Activated B cell treated with CpG ODN at 0.5 μM for 24 hours (primary cell): Measurements from ENCODE around the gene C3. TPM values are rescaled to one million over a fixed set of nuclear protein-coding genes. Genes with fewer than 3 reads are reported as not detected.
A peak's percentile ranks its signal among the peaks of the same experiment; 100 is the strongest.
"Not testable (repeated sequence)": the region's sequence is repeated elsewhere in the genome, so short reads cannot be mapped to it uniquely, and the experiment has no call there.

Source experiments
- ATAC-seq: fragments of 200-7000 bp; cut with Tn5 transposase; one replicate; pipeline ENCODE4 v1.10.0; 2021; ENCODE audit warnings: low read depth, mild to moderate bottlenecking, moderate library complexity
- CTCF ChIA-PET: fragments of 350-600 bp; sonication (Branson Sonifier 250); formaldehyde crosslinking; loops from one replicate; lab custom pipeline; 2021; ENCODE audit warnings: antibody characterized with exemption; lab: Charles Lee
- POLR2A ChIA-PET: fragments of 350-600 bp; sonication (Branson Sonifier 250); formaldehyde crosslinking; loops from one replicate; lab custom pipeline; 2021; ENCODE audit warnings: antibody characterized with exemption; lab: Charles Lee
- DNase-seq: peaks from one replicate; pipeline ENCODE4 v3.0.0; 2022
- H3K27ac Mint-ChIP-seq: one replicate; pipeline ENCODE4 v1.8.0; 2020; ENCODE audit warnings: mixed read lengths
- H3K27me3 Mint-ChIP-seq: one replicate; pipeline ENCODE4 v1.8.0; 2021; ENCODE audit warnings: mixed read lengths
- H3K36me3 Mint-ChIP-seq: one replicate; pipeline ENCODE4 v1.8.0; 2021; ENCODE audit warnings: low read depth, mixed read lengths
- H3K4me1 Mint-ChIP-seq: one replicate; pipeline ENCODE4 v1.8.0; 2021; ENCODE audit warnings: mixed read lengths
- H3K4me3 Mint-ChIP-seq: one replicate; pipeline ENCODE4 v1.8.0; 2020; ENCODE audit warnings: mild to moderate bottlenecking, mixed read lengths
- H3K9me3 Mint-ChIP-seq: one replicate; pipeline ENCODE4 v1.8.0; 2020; ENCODE audit warnings: mixed read lengths
- CTCF ChIP-seq: fragments of 200-600 bp; IDR thresholded peaks from one replicate; pipeline ENCODE4 v1.8.0; 2022; ENCODE audit warnings: antibody characterized with exemption, mild to moderate bottlenecking
- intact Hi-C: fragments of 100-400 bp; cut with micrococcal nuclease; formaldehyde crosslinking; loops from one replicate; pipeline ENCODE4 v1.15.1; 2024
- total RNA-seq: library from RNA; stranded (reverse); gene quantifications from 2 replicates; pipeline ENCODE4 v1.2.3, GENCODE V29; 2022

Gene C3
- total RNA-seq, 1 donor from 2014 or later, result 0.53 TPM

- peak overlapping the region; percentile 7 for H3K27ac Mint-ChIP-seq
- H3K36me3 Mint-ChIP-seq, result no peaks in the 10 kb centered on the region
- ATAC-seq, result peak; percentile 69
- H3K27me3 Mint-ChIP-seq, result peaks cover 20% of the 10 kb centered on the region
- TF ChIP-seq CTCF, result no peak
- no peaks in the 10 kb centered on the region for H3K9me3 Mint-ChIP-seq
- peaks cover 30% of the 10 kb centered on the region for H3K4me1 Mint-ChIP-seq
- peak; percentile 50 for DNase-seq
- ChIA-PET CTCF (no interaction called here), POLR2A (interaction anchor here (0.6 kb wide), 1 partner anchor 82 kb away, joined by 5 read pairs; no protein-coding TSS in a partner anchor)
- H3K4me3 Mint-ChIP-seq, result no peak overlapping the region
- intact Hi-C loops, result loop anchor here (1.0 to 2.0 kb wide), 3 partner anchors 42 to 188 kb away; no protein-coding TSS in a partner anchor
Observed at GRCh38 chr19:6674868-6675305, 45.6 kb downstream of the C3 start.

- ATAC-seq, H3K36me3 Mint-ChIP-seq, H3K27ac Mint-ChIP-seq, H3K9me3 Mint-ChIP-seq, H3K4me3 Mint-ChIP-seq, CTCF ChIA-PET, DNase-seq: not testable (repeated sequence)
- POLR2A ChIA-PET, result interaction anchor here (0.6 kb wide), 2 partner anchors 82 to 131 kb away, joined by 4 to 5 read pairs; no protein-coding TSS in a partner anchor
- H3K4me1 Mint-ChIP-seq, result peaks cover 35% of the 10 kb centered on the region
- H3K27me3 Mint-ChIP-seq, result peaks cover 20% of the 10 kb centered on the region
- intact Hi-C loops, result loop anchor here (2.0 kb wide), 1 partner anchor 42 kb away; no protein-coding TSS in a partner anchor
Observed at GRCh38 chr19:6674408-6674807, 46.0 kb downstream of the C3 start.

- intact Hi-C loops, result no loop called here
- no peak for TF ChIP-seq CTCF
- ChIA-PET CTCF (interaction anchor here (0.5 kb wide), 1 partner anchor 707 kb away, joined by 3 read pairs; no protein-coding TSS in a partner anchor), POLR2A (interaction anchor here (0.6 kb wide), 1 partner anchor 10 kb away, joined by 3 read pairs; no protein-coding TSS in a partner anchor)
- Mint-ChIP-seq H3K4me3 (no peak overlapping the region), H3K27me3 (peaks cover 18% of the 10 kb centered on the region), H3K9me3 (no peaks in the 10 kb centered on the region), H3K36me3 (no peaks in the 10 kb centered on the region), H3K27ac (no peak overlapping the region), H3K4me1 (peaks cover 38% of the 10 kb centered on the region)
- ATAC-seq, result no peak
- DNase-seq, result no peak
Observed at GRCh38 chr19:6672693-6673290, 47.7 kb downstream of the C3 start.

- CTCF ChIA-PET, result no interaction called here
- TF ChIP-seq CTCF, result no peak
- Mint-ChIP-seq H3K4me1 (peaks cover 38% of the 10 kb centered on the region), H3K36me3 (no peaks in the 10 kb centered on the region), H3K27me3 (peaks cover 14% of the 10 kb centered on the region), H3K27ac (no peak overlapping the region), H3K4me3 (no peak overlapping the region), H3K9me3 (no peaks in the 10 kb centered on the region)
- intact Hi-C loops, result loop anchor here (2.0 kb wide), 1 partner anchor 65 kb away; the partner anchor contains the start of gene GPR108
- no peak for DNase-seq
- ATAC-seq, result no peak
- POLR2A ChIA-PET, result no interaction called here
Observed at GRCh38 chr19:6671960-6672359, 48.5 kb downstream of the C3 start.

- Mint-ChIP-seq H3K27ac (peak overlapping the region; percentile 46), H3K9me3 (no peaks in the 10 kb centered on the region), H3K4me1 (peaks cover 24% of the 10 kb centered on the region), H3K4me3 (peak overlapping the region; percentile 32), H3K36me3 (no peaks in the 10 kb centered on the region), H3K27me3 (peaks cover 3% of the 10 kb centered on the region)
- intact Hi-C loops, result no loop called here
- CTCF ChIA-PET, result no interaction called here
- TF ChIP-seq CTCF, result no peak
- DNase-seq (no peak), ATAC-seq (no peak)
- POLR2A ChIA-PET, result no interaction called here
Observed at GRCh38 chr19:6668691-6669090, 51.8 kb downstream of the C3 start.
